CMK (cell line): ENCODE measurements around the gene FAM9A.

Experiments
- DNase-seq: peaks from one replicate; pipeline ENCODE4 v3.0.0-alpha.2; 2010; ENCODE audit warnings: low read depth

Gene FAM9A

DNA sequence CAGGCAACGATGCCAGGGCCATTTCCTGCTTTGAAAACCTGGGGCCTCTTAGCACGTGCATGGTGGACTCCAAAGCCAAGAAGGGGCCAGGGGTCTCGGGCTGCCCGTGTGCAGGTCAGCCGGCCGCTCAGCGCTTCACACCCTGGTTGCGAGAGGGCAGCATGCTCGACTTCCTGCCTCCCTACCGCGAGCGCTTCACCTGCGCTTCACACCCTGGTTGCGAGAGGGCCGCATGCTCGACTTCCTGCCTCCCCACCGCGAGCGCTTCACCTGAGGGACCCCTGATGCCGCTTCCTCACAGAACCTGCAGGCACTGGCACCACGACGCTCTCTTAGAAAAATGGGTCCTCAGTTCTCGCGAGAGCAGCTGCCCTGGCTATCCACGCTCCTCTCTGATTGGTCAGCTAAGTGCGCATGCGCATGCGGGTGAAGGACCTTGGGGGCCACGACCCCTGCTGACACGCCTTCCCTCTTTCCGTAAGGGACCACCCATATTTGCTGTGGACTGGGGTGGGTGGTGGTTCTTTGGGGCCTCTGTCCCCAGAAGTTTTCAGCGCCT lies at the start of gene FAM9A:
Gene FAM9A (minus strand): TSS at position 343 of the 559 bp plus-strand sequence. CDS start 1,212 bp downstream, outside the sequence.
- DNase-seq = no peak

DNA sequence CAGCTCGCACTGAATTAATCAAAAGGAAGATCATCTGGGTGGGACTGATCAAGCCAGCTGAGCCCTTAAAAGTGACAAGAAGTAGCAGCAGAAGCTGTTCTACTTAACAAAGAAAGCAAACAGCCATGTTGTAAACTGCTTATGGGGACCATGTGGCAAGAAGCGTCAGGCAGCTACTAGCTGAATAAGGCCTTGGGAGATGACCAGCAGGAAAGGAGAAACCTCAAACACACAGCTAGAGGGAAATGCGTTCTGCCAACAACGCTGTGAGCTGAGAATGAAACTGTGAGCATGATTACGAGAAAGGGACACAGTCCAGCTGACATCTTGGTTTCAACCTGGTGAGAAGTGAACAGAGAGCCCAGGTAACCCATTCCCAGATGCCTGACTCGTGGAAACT lies 49.3 kb upstream of the FAM9A start:
- no peak for DNase-seq

DNA sequence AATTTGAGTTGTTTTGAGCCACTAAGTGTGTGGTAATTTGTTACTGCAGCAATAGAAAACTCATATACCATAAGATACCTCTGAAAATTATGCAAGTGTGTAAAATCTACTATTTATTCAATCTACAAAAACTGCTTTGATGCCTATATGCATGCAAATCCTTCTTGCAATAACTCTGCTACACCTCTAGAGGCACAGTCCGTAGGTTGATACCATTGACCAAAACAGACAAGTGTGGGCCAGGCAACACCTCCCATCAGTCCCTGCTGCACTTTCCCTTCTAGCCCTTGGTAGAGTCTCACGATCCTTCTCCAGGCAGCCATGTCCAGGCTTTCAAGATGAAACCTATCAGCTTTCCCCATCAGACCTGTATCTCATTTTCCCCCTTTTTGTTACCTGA lies 48.8 kb upstream of the FAM9A start:
- no peak for DNase-seq

DNA sequence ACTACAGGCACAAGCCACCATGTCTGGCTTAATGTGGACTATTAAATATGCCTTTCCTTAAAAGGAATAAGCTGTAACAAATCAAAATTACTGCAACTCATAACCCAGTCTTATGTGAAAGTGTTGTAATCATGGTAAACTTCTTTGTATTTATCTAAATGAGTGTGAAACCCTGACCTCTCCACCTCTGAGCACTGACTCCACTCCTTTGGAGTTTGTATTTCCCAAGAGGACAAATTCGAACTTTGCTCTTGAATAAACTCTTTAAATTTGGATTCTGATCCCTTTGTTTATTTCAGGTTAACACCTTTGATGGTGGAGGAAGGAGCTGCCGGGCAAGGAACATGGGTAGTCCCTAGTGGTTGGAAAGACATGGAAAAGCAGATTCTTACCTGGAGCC lies 48.3 kb upstream of the FAM9A start:
- no peak for DNase-seq

DNA sequence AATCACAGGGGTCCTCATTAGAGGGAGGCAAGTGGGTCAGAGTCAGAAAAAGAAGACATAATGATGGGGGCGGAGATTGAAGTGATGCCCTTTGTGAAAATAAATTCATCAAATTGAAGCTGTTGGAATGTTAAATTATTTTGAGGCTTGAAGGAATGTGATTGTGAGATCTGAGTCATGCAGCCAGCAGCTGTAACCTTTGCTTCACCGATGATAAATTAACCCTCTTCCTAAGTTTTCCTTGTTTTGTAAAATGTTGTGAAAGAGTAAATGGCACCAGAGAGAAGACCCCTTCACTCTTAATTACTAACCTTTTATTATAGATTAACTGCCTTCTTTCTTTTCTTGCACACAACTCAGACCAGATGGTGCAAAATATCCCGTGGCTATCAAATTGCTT lies 47.7 kb upstream of the FAM9A start:
- no peak for DNase-seq

DNA sequence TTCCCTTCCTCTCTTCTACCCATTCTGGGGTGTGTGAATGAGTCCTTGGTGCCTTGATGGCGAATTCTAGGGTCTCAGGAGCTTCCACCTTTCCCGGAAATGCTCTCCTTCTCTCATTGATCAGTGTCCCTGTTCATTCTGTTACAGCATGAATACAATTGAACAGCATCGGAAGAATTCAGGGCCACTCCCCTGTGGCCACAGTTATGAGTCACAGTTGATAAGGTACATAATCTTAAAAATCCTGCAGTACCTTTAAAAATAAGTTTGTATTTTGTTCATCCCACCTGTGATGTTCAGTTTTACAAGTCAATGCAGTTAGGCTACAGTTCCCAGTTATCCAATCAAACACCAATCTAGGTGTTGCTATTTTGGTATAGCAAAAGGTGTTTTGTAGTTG lies 47.3 kb upstream of the FAM9A start:
- DNase-seq = no peak

DNA sequence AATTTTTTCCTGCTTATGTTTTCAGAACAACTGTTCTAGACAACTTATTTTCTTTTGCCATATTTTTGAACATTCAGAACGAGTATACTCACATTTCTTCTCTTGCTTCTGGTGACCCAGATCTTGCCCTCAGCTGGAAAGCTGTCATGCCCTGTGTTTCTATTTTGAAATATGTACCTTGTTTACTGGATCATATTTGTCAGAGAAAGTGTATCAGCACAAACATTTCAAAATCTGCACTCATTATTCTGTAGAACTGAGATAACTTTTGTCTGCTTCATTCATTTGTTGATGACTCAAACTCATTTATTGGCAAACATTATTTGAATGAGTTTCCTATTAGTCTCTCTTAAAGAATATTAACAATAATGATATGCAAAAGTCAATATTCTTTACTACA lies 46.2 kb upstream of the FAM9A start:
- no peak for DNase-seq

DNA sequence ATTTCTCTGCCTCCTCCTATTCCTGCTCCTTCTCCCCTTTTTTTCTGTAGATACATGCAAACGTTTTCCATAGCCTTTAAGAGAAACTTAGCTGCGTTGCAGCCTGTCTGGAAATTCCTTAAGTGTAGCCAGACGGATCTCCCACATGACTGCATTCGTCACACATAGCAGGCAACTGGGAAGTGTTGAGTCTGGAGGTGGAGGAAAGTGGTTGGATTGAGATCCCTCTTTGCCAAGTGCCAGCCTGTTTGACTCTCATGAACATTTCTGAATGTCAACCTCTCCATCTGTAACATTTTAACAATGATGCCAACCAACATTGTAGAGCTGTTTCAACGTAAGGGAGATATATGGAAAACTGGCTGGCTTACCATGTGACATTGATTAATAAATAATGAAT lies 45.1 kb upstream of the FAM9A start:
- DNase-seq = no peak

DNA sequence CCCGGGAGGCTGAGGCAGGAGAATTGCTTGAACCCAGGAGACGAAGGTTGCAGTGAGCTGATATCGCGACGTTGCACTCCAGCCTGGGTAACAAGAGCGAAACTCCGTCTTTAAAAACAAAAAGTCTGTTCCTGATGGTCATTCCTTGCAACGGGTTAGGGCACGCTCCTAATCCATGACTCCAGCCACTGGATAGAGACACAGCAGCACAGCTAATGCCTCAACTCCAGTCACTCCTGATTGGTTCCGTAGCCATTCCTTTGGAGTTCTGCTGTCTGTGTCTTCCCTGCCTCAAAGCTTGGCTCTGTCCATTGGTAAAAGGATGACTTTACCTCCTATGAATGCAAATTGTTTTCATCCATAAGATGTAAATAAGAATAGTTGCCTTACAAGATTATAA lies 44.3 kb upstream of the FAM9A start:
- no peak for DNase-seq

DNA sequence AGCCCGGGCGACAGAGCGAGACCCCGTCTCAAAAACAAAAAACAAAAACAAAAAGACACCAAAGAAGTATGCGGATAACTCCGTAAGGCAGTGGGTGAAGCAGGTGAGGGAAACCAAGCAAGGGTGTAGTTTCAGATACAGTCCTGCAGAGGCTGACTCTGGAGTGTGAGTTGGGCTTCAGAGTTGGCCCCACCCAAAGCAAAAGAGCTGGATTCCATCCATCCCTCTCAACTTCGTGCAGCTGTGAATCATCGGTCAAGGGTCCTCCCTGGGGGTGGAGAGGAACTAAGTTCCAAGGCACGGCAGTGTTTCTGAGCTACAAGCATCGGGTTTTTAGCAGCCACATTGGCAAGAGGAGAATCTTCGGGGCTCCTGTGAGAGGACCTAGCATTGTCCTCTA lies 43.9 kb upstream of the FAM9A start:
- no peak for DNase-seq

DNA sequence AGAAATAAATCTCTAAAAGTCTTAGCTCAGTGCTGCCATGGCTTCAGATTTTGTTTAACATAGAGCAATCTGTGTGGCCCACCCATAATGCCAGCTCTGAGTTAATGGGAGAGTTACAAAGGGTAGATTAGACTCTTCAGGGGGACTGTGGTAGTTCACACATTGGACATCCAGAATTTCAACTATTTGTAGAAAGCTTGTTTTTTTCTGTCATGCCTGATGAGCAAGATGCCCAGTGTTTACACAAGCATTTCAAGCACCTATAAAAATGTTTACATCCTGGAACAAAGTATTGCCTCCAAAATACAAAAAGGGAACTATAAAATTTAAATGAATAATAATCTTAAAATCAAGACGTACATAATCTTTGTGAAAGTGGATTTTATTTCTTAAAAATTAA lies 43.0 kb upstream of the FAM9A start:
- DNase-seq = no peak

DNA sequence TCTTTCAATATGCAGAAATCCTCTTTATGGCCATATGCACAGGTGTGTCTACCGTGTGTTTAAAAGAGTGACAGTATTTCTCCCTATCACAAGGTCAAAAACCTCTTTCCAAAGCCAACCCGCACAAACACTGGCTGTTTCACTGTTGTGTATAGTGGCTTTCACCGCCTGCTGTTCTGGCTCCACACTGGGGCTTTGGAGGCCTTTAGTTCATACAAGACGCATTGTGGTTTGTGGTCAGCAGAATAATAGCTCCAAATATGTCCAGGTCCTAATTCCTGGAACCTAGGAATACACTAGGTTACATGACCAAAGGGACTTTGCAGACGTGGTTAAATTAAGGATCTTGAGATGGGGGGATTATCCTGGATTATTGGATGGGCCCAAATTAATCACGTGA lies 40.7 kb upstream of the FAM9A start:
- DNase-seq = no peak

DNA sequence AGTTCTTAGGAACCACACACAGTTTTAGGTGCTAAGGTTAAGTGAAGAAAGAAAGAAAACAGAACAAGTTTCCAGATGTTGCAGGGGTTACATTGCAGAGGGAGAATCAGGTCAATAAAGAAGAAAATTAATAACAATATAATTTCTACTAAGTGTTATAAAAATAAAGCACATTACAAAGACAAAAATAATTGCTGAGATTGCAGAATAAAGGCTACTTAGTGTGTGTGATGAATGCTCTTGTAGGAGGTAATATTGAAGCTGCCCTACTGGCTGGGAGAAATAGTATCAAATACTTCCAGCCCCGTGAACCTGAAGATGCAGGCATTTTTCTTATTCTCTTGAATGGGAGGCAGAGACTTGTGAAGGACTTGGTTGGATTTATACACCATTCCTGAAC lies 33.2 kb upstream of the FAM9A start:
- DNase-seq = no peak

DNA sequence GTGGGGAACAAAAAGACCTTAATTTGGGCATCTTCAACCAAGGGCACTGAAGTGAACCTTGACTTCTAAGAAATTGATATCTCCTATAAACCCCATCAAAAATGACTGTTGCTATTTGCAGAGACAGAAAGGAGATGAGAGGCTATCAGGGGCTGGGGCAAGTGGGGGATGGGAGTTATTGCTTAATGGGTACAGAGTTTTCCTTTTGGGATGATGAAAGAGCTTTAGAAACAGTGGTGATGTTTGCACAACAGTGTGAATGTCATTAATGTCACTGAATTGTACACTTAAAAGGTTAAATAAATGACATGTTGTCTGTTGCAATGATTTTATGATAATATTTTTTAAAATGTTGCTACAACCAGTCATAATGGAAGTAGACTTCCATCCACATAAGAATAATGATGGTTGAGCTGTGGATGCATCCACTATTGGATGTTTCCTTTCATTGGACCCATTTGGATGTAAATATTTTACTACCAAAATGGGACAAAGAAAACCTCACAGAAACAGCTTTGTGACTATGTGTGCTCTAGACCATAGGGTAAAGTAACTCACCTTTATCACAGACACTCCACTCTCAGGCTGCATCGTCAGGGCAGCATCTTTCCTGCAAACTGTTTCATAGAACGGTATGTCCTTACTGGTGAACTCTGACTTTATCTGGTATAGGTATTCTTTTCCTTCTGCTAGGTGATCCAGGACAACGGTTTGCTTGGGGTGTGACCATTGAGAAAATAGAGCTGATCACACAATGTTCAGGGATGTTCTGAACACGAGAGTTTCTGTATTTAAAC lies 31.6 kb upstream of the FAM9A start:
- DNase-seq = no peak

DNA sequence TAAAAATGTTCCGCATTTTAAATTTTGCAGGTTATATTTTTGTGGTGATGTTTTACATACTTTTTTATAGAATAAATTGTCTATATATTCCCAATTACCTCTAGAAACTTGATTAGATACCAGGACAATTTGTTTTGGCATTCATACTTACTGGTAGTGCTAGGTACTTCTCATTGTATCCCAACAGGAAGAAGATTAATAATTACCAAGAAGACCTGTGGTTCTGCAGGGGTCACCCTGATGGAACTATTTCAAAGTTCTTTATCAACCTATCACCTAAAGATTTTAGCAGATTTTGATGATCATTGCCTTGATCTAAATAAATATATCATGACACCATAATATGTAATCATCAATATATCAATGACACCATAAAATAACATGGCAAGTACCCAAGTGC lies 22.5 kb upstream of the FAM9A start:
- DNase-seq = no peak

DNA sequence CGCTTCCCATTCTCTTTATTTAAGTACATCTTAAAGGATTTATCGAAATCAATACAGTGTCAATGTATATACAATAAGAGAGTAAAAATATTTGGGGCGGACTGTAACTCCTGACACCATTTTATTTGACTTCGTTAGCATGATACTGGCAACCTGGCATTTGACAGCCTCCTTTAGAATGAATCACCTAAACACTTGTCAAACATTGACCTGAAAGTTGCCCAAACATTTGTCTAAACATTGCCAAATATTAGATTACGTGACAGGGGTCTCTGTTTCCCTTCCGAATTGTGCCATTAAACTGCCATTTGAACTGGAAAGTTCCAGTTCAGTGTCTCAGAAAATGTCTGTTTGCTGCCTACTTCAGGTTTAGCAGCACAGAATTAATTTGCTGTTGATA lies 20.8 kb upstream of the FAM9A start:
- DNase-seq = no peak

DNA sequence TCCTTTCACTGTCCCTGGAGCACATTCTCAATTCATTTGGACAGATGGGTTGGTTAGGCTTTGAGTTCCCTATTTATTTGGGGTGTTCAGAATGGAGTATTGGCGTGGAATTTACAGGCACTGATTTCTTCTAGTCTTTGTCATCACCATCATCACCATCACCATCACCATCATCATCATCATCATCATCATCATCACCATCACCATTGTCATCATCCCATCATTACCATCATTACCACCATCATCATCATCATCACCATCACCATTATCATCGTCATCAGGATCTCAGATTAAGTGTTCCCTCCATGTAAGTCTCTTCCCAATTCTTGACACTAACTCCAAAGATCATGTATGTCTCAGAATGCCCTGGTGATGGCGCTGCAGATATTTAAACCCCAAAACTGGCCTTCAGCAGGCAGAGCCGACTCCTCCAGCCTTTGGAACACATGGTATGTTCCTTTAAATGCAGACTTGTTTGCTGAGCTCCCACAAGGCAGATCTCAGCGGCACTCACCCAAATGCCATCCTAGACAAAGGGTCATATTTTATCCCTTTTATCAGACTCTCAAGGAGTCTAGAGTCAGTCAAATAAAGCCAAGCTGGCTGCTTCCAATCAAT lies 19.8 kb upstream of the FAM9A start:
- DNase-seq = no peak

DNA sequence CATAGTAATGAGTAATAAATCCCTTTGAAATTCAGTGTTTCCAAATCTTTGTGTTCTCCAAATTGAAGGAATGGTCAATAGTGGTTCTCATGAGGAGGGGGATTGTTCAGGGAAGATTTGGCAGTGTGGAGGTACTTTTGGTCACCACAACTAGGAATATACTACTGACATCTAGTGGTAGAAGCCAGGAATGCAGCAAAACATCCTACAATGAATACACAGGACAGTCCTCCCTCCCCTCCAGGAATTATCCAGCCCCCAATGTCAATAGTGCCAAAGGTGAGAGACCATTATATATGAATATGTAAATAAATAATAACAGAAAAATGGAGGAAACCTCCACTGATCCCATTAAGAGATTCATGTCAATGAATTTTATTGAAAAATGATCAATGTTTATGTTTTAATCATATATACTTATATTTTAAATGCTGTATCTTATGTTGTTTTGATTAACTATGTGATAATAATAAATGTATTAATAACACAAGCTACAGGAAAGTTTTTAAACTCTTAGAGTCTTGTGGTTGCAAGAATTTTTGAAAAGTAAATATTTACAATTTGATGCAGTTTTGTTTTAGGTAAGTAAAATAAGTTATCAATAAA lies 14.4 kb upstream of the FAM9A start:
- peak; percentile 8 for DNase-seq

DNA sequence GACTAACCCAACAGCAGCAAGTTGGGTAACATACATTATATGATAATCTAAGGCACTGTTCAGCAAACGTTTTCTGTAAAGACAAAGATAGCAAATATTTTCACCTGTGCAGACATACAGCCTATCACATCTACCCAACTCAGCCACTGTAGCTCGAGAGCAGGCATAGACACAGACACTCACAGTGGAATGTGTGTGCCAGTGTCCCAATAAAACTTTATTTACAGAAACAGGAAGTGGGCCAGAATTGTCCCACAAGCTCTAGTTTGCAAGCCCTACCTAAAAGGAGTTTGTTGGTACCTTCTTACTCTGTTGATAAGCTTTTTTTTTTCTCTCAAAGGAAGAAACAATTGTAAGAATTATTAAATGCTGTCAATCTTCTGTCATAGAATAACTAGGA lies 11.9 kb upstream of the FAM9A start:
- no peak for DNase-seq

DNA sequence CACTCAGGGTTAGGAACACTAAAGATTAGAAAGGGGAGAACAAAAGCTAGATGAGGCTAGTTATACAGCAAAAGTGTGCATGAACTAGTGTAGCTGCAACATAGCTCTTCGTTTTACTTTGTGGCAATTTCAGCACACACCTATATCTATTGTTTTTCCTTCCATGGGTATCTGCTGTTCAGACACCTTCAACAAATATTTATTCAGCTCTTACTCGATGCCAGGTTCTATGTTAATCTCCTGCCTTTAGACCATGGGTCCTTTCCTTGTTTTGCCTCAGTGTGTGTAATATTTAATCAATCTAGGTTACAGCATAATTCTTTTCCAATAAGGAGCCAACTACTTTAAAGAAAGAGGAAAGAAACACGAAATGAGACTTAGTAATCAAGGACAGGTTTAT lies 10.4 kb upstream of the FAM9A start:
- DNase-seq = no peak

DNA sequence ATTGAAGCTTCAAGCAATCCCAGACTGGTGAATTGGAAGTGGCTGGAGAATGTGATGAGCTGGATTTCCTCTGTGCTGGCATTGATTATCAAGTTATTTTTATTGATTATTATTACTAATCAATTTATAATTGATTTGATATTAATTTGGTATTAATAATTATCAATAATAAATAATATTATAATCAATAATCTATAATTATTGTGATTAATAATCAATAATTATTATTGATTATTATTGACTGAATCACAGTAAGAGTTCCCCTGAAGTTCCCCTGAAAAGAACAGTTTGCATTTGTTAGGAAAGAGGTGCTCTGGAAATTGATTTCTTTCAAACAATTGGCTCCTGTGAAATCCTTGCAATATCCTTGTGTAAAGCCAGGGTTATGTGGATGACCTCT lies 7.5 kb upstream of the FAM9A start:
- DNase-seq = no peak

DNA sequence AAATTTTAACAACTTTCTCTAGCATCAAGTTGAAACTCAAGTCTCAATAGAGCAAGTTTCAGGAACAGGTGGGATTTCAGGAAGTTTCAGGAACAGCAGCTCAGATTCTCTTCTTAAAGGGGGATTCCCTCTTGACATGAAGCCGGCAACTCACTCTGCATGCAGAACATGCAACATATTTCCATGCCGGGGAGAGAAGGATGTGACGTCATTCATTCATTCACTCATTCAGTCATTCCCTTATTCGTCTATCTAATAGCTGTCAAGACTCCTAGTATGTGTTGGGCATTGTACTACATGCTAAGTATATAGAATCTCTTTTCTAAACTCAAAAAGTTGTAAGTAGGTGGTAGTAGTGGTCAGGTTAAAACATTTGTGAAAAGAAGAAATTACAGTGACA lies 4.8 kb upstream of the FAM9A start:
- DNase-seq = no peak

DNA sequence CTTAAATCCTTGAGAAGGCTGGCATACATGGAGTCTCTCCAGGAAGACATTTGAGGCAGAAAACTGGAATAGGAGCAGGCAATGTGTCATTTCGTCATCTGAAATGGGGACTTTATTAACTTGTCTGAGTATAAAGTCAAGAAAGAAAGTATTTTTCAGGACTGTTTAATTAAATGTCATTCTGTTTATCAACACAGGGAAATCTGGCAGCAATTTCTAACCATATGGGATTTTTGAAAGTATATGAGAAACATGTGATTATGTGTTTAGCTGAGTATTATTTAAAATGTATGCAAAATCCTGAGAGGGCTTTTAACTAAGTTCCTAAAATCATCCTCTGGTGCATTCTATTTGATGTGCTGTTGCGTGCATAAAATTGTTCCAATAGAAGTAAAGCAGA lies 3.9 kb upstream of the FAM9A start:
- DNase-seq = no peak
